Measurements from ENCODE around the gene HUWE1.
"Not testable (repeated sequence)": the region's sequence is repeated elsewhere in the genome, so short reads cannot be mapped to it uniquely, and the experiment has no call there.

HUWE1 gene

GRCh38 chrX:53606456-53606855, 80.1 kb downstream of the HUWE1 start:
- DNase-seq: no peak

- no peak for DNase-seq
Observed at GRCh38 chrX:53605004-53605403, 81.5 kb downstream of the HUWE1 start.

GRCh38 chrX:53599781-53600396, 86.6 kb downstream of the HUWE1 start:
- no peak for DNase-seq

- DNase-seq: no peak
Observed at GRCh38 chrX:53598169-53598568, 88.3 kb downstream of the HUWE1 start.

- DNase-seq: no peak
Observed at GRCh38 chrX:53595266-53595810, 91.2 kb downstream of the HUWE1 start.

GRCh38 chrX:53594354-53594753, 92.2 kb downstream of the HUWE1 start:
- no peak for DNase-seq

- no peak for DNase-seq
Observed at GRCh38 chrX:53587795-53588420, 98.6 kb downstream of the HUWE1 start.

GRCh38 chrX:53584891-53585290, 101.6 kb downstream of the HUWE1 start:
- no peak for DNase-seq

GRCh38 chrX:53583571-53583970, 102.9 kb downstream of the HUWE1 start:
- no peak for DNase-seq

- DNase-seq: no peak
Observed at GRCh38 chrX:53580742-53581504, 105.6 kb downstream of the HUWE1 start.

- no peak for DNase-seq
Observed at GRCh38 chrX:53571494-53571893, 115.0 kb downstream of the HUWE1 start.

GRCh38 chrX:53563324-53563723, 123.2 kb downstream of the HUWE1 start:
- DNase-seq: no peak

GRCh38 chrX:53561912-53562311, 124.6 kb downstream of the HUWE1 start:
- DNase-seq: no peak

- no peak for DNase-seq
Observed at GRCh38 chrX:53558646-53559045, 127.9 kb downstream of the HUWE1 start.

- no peak for DNase-seq
Observed at GRCh38 chrX:53556868-53557267, 129.7 kb downstream of the HUWE1 start.

GRCh38 chrX:53550756-53551463, 135.6 kb downstream of the HUWE1 start:
- DNase-seq: no peak

GRCh38 chrX:53547668-53548067, 138.9 kb downstream of the HUWE1 start:
- DNase-seq: no peak

GRCh38 chrX:53544936-53545335, 141.6 kb downstream of the HUWE1 start:
- DNase-seq: no peak

GRCh38 chrX:53538781-53539180, 147.7 kb downstream of the HUWE1 start:
- DNase-seq: no peak

- not testable (repeated sequence) for DNase-seq
Observed at GRCh38 chrX:53531255-53531966, 155.1 kb downstream of the HUWE1 start.

- DNase-seq: no peak
Observed at GRCh38 chrX:53526999-53527398, 159.5 kb downstream of the HUWE1 start.

GRCh38 chrX:53511322-53511721, 175.2 kb downstream of the HUWE1 start:
- no peak for DNase-seq

GRCh38 chrX:53504035-53504434, 182.5 kb downstream of the HUWE1 start:
- not testable (repeated sequence) for DNase-seq

All from stimulated activated CD4-positive, alpha-beta T cell treated with anti-CD3 and anti-CD28 coated beads, Interleukin-4, amount 100 ng/mL, for 1 hour (primary cell).